SKM-1 treated with dmso at 0.1 percent for 144 hours (cell line): ENCODE measurements around the gene PKP1.

Experiments
- DNase-seq: peaks from one replicate; lab custom pipeline; 2025; ENCODE audit not compliant: unreplicated experiment; lab: John Stamatoyannopoulos, UW

Gene PKP1

GRCh38 chr1:201328576-201328975 is 45.3 kb downstream of the PKP1 start:
- no peak for DNase-seq

DNA sequence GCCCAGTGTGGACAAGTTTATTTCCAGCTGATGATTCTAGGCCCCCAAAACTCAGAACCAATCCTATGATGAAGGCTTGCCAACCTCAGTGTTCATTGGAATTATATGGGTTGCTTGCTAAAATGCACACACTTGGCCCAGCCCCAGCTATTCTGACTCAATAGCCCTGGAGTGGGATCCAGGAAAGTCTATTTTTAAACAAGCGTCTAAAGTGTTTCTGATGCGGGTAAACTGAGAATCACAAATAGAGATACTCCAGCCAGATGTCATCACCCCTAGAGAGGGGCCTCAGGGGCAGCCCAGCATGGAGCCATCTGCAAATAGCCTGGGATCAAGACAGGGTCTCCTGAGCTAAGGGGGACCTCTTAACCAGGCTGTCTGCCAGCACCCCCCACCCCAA is 46.0 kb downstream of the PKP1 start:
- DNase-seq, result no peak

DNA sequence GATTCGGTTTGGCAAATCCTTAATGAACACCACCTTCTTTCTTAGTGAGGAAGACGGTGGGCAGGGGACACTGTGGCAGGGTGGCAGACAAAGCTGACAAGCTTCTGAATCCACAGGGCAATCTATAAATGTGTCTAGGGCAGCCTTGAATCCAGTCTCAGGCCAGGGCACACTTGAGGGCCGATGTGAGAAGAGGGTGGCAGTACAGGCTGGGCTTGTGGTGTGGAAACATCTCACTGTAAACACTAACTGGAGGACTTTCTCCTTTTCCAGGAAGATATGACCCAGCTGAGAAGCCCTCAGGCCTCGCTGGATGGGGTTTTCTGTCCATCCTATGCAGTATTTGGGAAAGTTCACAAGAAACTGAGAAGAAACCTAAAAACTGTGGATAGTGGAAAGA is 46.5 kb downstream of the PKP1 start:
- DNase-seq, result no peak

GRCh38 chr1:201330541-201330940 is 47.2 kb downstream of the PKP1 start:
- no peak for DNase-seq

- DNase-seq, result no peak
These were observed 47.9 kb downstream of the PKP1 start for GRCh38 chr1:201331166-201331565.

- no peak for DNase-seq
These were observed 48.7 kb downstream of the PKP1 start for GRCh38 chr1:201332021-201332420.

DNA sequence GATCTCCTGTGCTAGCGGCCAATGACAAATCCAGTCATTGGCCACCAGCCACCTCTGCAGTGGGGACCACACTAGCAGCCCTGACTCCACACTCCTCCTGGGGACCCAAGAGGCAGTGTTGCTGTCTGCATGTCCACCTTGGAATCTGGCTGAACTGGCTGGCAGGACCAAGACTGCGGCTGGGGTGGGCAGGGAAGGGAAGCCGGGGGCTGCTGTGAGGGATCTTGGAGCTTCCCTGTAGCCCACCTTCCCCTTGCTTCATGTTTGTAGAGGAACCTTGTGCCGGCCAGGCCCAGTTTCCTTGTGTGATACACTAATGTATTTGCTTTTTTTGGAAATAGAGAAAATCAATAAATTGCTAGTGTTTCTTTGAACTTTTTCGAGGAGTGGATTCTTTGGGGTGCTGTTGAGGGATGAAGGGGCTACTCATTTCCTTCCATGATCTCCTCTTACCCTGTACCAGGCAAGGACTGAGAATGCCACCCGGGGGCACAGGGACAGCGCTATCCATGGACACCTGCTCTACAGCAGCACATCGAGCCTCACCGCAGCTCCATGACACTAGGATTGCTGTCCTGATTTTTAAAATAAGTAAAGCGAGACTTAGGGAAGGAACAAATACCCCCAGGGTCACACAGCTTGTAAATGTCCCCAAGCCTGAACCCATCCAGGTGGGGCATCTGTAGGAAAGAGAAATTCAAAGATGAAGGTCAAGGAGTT is 49.5 kb downstream of the PKP1 start:
- DNase-seq, result no peak

DNA sequence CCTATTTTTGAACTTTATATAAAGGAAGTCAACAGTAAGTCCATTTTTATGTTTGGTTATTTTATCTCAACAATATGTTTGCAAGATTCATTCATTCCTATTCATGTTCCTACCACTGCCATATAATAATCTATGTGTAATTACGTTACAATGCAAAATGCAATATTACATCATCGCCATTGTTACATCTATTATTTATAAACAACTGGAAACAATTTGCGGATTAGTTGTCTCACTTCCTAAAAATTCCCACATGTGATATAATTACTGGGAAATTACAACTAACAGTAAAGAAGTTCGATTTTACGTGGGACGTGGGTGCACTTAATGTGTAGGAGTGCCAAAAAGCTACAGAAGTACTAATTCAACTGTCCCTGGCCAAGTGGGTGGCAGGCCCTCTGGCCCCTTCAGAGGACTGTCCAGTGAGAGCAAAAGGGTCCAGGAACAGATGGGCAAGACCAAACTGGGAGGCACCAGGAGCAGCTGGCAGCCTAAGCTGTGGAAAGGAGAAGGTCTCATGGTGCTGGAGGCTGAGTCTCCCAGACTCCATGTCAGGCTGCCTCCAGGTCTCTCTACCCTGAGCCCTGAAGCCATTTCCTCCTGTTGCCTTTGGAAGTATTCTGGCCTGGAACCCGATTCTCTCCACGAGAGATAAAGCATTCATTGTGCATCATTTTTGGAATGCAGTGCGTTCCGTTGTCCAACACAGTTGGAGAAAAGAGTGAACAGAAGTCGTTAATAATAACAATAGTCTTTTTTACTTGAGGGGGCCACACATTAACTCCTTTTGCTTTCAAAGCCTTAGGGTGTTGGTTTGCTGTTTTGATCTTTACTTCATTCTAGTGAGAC is 51.2 kb downstream of the PKP1 start:
- no peak for DNase-seq

GRCh38 chr1:201335174-201335870 is 52.0 kb downstream of the PKP1 start:
- no peak for DNase-seq

DNA sequence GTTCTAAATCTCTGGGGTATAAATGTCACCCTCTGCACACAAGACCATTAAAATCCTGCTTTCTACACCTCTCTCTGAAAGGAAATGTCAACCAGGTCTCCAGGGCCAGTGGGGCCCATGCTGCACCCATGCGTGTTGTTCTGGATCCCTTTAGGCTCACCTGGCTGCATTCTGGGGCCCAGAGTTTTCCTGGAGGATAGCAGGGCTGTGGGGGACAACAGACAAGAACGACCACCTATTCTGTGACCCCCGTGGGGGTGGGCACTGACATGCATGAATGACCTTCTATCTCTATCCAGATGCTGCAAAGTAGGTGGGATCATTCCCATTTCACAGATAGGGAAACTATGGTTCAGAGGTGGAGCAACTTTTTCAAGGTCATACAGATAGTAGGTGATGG is 52.6 kb downstream of the PKP1 start:
- DNase-seq, result no peak

DNA sequence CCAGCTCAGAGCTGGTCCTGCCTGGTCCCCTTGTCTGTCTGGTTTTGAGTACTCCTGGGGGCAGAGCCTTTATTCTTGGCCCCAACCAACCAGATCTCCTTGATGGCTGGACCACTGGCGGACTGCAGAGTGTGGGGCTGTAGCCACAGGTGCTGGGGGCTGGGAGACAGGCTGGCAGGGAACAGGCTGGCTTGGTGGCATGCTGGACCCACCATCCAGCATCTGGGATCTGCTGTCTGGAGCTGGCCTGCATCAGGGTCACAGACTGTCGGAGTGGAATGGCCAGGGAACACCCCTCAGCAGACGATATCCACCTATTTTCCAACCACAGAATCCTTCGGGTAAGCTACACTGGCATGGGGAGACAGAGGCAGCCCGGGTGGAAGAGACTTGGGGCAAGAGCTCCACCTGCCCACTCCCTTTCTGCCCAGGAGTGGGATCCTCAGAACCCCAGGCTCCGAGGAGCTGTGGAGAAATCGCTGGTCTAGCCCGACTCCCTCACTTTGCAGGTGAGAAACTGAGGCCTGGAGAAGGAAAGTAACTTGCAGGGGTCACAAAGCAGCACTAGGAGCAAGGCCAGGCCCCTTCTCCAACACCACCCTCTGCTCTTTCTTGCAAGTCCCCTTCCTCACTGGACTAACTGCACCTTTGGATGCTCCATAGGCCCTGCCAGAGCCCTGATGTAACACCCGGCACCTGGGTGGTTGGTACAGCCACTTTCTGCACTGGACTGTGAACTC is 53.6 kb downstream of the PKP1 start:
- no peak for DNase-seq

DNA sequence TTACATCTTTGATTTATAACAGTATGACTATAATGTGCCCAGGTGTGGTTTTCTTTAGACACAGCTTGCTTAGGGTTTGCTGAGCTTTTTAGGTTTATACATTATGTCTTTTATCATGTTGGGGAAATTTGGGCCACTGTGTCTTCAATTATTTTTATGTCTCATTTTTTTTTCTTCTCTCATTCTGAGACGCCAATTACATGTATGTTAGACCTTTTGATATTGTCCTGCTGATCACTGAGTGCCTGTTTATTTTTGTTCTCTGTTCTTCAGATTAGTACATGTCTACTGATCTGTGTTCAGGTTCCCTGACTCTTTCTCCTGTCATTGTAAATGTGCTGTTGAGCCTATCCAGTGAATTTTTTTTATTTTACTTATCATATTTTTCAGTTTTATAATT is 58.1 kb downstream of the PKP1 start:
- no peak for DNase-seq

- DNase-seq, result no peak
These were observed 61.1 kb downstream of the PKP1 start for GRCh38 chr1:201344206-201345080.

GRCh38 chr1:201345081-201345355 is 61.7 kb downstream of the PKP1 start:
- no peak for DNase-seq

DNA sequence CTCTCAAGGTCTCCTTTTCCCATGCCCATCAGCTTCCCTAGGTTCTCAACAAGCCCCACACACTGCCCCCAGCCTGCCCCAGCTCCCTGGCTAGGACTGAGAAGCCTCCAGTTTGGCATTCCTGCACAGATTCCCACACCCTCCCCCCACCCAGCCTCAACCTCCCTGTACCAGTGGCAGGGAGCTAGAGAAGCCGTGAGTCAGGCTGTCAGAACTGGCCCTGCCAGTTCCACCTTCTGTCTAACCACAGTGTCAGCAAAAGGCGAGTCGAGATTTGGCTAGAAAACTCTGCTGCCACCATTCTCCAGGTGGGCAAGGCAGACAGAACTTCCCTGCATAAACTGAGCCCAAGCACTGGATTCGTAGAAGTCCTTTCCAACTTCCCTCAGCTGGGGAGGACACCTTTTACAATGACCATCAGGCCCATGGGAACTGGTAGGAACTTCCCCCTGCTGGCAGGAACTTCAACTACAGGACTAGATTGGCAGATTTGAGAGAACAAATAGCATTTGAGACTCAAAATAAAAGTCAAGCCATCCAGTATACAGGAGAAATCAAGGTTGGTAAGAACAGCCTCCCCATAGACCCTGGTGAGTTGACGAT is 63.1 kb downstream of the PKP1 start:
- DNase-seq, result peak; percentile 63

DNA sequence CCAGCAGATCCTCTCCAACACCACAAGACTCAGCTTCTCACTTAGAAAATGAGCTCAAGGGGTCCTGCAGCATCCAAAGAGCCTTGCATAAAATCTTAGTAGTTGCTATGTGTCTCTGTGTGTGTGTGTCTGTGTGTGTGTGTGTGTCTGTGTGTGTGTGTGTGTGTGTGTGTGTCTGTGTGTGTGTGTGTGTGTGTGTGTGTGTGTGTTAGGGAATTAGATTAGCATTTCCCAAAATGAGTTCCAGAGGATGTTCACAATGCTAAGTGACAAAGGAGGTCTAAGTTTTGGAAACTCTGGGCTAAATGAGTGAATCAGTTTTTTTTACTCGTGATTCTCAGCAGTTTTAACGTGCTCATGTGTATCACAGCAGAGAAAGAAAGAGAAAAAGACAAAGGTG is 63.7 kb downstream of the PKP1 start:
- no peak for DNase-seq

- no peak for DNase-seq
These were observed 64.3 kb downstream of the PKP1 start for GRCh38 chr1:201347498-201348210.

DNA sequence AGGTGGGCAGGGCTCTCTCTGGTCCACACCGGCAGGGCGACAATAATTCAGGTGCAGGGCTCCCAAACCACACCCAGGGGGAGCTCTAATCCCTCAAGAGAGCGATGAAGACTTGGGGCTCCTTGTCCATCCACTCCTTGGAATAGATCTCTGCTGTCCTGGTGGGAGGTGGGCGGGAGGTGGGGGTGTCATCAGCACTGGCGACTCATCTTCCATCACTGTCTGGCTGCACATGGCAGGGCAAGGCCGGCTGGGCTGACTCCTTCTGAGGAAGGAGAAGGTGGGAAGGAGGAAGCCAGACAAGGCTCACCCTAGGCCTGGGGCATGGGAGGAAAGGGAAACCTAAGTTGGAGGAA is 64.9 kb downstream of the PKP1 start:
- peak; percentile 59 for DNase-seq

DNA sequence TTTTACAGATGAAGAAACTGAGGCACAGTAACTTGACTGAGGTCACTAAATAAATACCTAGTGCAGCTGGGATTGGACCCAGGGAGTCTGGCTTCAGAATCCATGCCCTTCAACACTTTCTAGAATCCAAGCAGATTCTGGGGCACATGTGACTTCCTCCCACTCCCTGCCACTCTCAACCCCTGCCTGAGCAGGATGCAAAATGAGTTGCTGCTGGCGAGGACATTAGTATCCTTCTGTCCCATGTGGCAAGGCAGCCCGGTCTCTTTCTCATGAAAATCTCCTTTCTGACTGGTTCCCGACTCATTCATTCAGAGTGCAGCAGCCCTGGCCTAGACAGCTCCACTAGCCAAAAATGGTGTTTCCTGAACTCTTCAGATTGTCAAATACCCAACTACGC is 65.8 kb downstream of the PKP1 start:
- no peak for DNase-seq

- no peak for DNase-seq
These were observed 67.0 kb downstream of the PKP1 start for GRCh38 chr1:201350361-201350725.
